ENCODE data around the gene EYS.

DNA sequence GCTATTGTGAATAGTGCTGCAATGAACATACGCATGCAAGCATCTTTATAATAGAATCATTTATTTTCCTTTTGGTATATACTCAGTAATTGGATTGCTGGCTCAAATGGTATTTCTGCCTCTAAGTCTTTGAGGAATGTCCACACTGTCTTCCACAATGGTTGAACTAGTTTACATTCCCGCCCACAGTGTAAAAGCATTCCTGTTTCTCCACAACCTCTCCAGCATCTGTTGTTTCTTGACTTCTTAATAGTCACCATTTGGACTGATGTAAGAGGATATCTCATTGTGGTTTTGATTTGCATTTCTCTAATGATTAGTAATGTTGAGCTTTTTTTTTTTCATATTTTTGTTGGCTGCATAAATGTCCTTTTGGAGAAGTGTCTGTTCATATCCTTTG is 1862.7 kb downstream of the EYS start:
- no peak for TF ChIP-seq EZH2 (IDR thresholded peaks at IDR 0.05; ENCODE audit: low read depth, low read length, severe bottlenecking)
- TF ChIP-seq POU5F1 (IDR thresholded peaks at IDR 0.05; ENCODE audit: low read depth, low read length) = no peak
- TF ChIP-seq RAD21 (IDR thresholded peaks at IDR 0.05 in 1 of 2, conservative IDR thresholded peaks at IDR 0.05 in 1 of 2; ENCODE audit: low read depth in 2 of 2, low read length in 2 of 2) = no peak
- TF ChIP-seq CTCF (IDR thresholded peaks at IDR 0.05; ENCODE audit: control extremely low read depth in 1 of 3, insufficient read depth in 1 of 3, low read depth in 1 of 3, low read length in 3 of 3) = no peak

Measured in H1 (cell line).